ENCODE data around the gene SPAG16.

Gene SPAG16

GRCh38 chr2:214386720-214387119, 1102.5 kb downstream of the SPAG16 start:
- no peaks in the 10 kb centered on the region for H3K36me3 ChIP-seq (ENCODE audit: control insufficient read depth in 2 of 2, insufficient read depth in 1 of 2, low read length in 2 of 2)
- TF ChIP-seq ZNF148 (tag by site-specific recombination; IDR thresholded peaks at IDR 0.05; ENCODE audit: borderline replicate concordance): no peak
- TF ChIP-seq ZNF48 (tag by site-specific recombination; IDR thresholded peaks at IDR 0.05): no peak
- TF ChIP-seq ZNF391 (tag by site-specific recombination; IDR thresholded peaks at IDR 0.05; ENCODE audit: borderline replicate concordance, low read depth): no peak
- no peak for TF ChIP-seq ZNF600 (tag by site-specific recombination; IDR thresholded peaks at IDR 0.05)
- no peak for TF ChIP-seq ZNF433 (tag by site-specific recombination; IDR thresholded peaks at IDR 0.05; ENCODE audit: low read depth)
- TF ChIP-seq ZFP41 (tag by site-specific recombination; IDR thresholded peaks at IDR 0.05; ENCODE audit: borderline replicate concordance): no peak
- no peak for TF ChIP-seq EGR2 (tag by site-specific recombination; IDR thresholded peaks at IDR 0.05; ENCODE audit: low read depth)
- TF ChIP-seq REST (tag by site-specific recombination; IDR thresholded peaks at IDR 0.05): no peak
- no peak for TF ChIP-seq ZNF398 (tag by site-specific recombination; IDR thresholded peaks at IDR 0.05)
- no peak for TF ChIP-seq KLF16 (tag by site-specific recombination; IDR thresholded peaks at IDR 0.05)
- TF ChIP-seq ZNF114 (tag by site-specific recombination; IDR thresholded peaks at IDR 0.05): no peak
- TF ChIP-seq GLIS1 (tag by site-specific recombination; IDR thresholded peaks at IDR 0.05): no peak
- TF ChIP-seq ZFHX2 (tag by site-specific recombination; conservative IDR thresholded peaks at IDR 0.05): no peak
- no peak for TF ChIP-seq ZNF514 (tag by site-specific recombination; IDR thresholded peaks at IDR 0.05)
- no peak for TF ChIP-seq ZNF19 (tag by site-specific recombination; IDR thresholded peaks at IDR 0.05; ENCODE audit: low read depth)
- TF ChIP-seq ZNF473 (tag by site-specific recombination; IDR thresholded peaks at IDR 0.05): no peak
- TF ChIP-seq ZNF843 (tag by site-specific recombination; IDR thresholded peaks at IDR 0.05): no peak
- H3K4me3 ChIP-seq (ENCODE audit: low read depth, low read length): no peak overlapping the region
- H3K9me3 ChIP-seq (ENCODE audit: control insufficient read depth, insufficient read depth, low read depth, low read length): no peaks in the 10 kb centered on the region
- ChIA-PET CTCF (no interaction called here), POLR2A (no interaction called here)
- H3K27ac ChIP-seq (ENCODE audit: extremely low read depth, low read depth, low read length): no peak overlapping the region
- H3K4me1 ChIP-seq (ENCODE audit: control insufficient read depth, insufficient read depth, low read length): no peaks in the 10 kb centered on the region

- TF ChIP-seq MEIS1 (CRISPR knock-in tag; IDR thresholded peaks at IDR 0.05; ENCODE audit: borderline replicate concordance): no peak
- TF ChIP-seq ZNF132 (tag by site-specific recombination; IDR thresholded peaks at IDR 0.05; ENCODE audit: borderline replicate concordance): no peak
- H3K27ac ChIP-seq (ENCODE audit: extremely low read depth, low read depth, low read length): no peak overlapping the region
- H3K36me3 ChIP-seq (ENCODE audit: control insufficient read depth in 2 of 2, insufficient read depth in 1 of 2, low read length in 2 of 2): no peaks in the 10 kb centered on the region
- H3K4me3 ChIP-seq (ENCODE audit: low read depth, low read length): no peak overlapping the region
- ChIA-PET POLR2A (no interaction called here), CTCF (no interaction called here)
- no peaks in the 10 kb centered on the region for H3K9me3 ChIP-seq (ENCODE audit: control insufficient read depth, insufficient read depth, low read depth, low read length)
- no peaks in the 10 kb centered on the region for H3K4me1 ChIP-seq (ENCODE audit: control insufficient read depth, insufficient read depth, low read length)
Observed at GRCh38 chr2:214389334-214389733, 1105.1 kb downstream of the SPAG16 start.
